ENCODE results near the gene PRCD.
"Not testable (repeated sequence)": the region's sequence is repeated elsewhere in the genome, so short reads cannot be mapped to it uniquely, and the experiment has no call there.

PRCD gene

DNA sequence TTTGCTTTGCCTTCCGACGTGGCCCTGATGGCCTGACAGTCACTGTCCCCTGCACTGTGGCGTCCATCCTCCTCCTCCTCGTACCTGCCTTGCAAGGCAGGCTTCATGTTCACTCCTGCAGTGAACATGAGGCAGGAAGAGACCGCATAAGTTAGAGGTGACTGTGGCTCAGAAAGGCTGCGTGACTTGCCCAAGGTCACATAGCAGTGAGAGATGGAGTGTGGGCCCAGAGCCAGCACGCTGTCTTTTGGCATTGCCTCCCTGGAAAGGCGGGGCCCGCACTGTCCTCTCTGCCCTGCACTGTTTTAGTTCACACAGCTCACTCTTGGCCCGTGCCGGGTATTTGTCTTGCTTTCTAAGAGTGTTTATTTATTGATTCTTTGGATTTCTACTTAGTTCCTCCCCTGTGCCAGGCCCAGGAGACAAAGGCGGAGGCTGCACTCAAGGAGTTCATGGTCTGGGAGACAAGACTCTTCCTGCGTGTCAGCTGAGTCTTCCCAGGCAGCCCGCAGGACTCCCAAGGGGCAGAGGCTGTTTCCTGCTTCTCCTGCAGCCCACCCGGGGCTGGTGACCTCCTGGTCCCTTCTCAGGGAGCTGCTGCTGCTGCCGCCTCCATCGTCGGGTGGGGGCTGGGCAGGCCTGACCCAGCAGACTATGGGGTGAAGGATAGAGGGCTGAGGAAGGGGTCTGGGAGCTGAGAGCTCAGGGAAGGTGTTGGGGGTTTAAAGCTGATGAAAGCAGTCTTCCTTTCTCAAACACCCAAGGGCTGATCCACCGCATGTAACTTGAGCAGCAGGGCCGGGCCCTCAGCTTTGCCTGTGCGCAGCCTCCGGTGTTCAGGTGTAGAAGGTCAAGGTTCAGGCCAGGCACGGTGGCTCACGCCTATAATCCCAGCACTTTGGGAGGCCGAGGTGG, 15.0 kb upstream of the PRCD start:
- DNase-seq (ENCODE audit: insufficient read length, low spot score) (no peak), FAIRE-seq (no peak)

DNA sequence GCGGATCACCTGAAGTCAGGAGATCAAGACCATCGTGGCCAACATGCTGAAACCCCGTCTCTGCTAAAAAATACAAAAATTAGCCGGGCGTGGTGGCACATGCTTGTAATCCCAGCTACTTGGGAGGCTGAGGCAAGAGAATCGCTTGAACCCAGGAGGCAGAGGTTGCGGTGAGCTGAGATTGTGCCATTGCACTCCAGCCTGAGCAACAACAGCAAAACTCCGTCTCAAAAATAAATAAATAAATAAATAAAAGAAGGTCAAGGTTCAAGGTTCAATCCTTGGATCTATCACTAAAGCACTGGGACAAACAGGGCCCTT, 14.4 kb upstream of the PRCD start:
- not testable (repeated sequence) for DNase-seq (ENCODE audit: insufficient read length, low spot score); FAIRE-seq

DNA sequence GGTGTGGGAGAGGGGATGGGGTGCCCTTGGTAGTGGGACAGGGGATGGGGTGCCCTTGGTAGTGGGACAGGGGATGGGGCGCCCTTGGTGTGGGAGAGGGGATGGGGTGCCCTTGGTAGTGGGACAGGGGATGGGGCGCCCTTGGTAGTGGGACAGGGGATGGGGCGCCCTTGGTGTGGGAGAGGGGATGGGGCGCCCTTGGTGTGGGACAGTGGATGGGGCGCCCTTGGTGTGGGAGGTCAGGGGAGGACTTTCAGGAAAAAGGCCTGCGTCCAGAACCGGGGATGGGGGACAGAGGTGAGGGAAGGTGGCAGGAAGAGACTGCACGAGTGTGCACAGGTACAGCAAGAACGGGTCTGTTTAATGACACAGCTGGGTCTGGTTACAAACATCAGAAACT, 12.8 kb upstream of the PRCD start:
- FAIRE-seq; DNase-seq (ENCODE audit: insufficient read length, low spot score): not testable (repeated sequence)

DNA sequence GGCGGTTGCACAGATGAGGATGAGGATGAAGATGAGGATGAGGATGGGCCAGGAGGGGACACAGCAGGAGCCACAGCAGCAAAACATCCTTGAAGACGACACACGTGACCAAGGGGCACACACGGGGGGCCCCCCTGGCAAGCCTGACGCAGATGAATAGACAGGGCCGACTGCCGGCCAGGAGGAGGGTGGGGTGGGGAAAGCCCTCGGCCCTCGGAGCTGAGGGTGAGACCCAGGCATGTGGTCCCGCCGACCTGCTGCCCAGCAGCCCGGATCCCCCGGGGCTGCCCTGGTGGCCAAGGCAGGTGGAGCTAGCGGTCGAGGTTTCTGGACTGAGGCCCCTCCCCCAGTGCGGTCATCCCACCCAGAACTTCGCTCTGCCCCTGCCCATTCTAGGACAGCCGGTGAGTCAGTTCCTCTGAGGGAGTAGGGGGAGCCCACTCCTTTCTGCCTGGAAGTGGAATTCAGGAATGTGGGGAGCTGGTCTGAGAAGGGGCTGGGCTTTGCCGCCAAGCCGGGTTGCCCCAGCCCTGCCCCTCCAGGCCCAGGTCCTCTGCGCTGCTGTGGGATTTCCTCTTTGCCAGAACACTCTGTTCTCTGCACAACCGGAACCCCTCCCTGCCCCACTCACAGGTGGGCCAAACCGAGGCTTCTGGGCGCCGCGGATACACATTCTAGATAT, 12.3 kb upstream of the PRCD start:
- peak; percentile 81 for FAIRE-seq
- peak; percentile 96 for DNase-seq (ENCODE audit: insufficient read length, low spot score)

DNA sequence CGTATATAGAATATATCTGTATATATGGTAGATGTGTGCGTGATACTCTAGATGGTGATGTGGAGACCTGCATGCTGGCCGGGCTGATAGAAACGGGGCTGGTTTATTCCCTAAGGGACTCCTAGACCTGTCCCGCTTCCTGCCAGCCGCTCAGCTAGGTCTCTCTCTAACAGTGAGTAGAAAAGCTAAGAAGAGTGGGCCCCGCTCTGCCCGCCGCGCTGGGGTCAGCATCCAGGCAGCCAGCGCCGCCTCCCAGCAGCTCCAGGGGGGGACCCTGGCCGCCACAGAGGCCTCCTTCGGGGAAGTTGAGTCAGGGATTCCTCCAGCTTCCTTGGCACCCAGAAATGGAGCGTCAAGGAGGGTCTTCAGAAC, 11.7 kb upstream of the PRCD start:
- DNase-seq (ENCODE audit: insufficient read length, low spot score) (no peak), FAIRE-seq (no peak)

DNA sequence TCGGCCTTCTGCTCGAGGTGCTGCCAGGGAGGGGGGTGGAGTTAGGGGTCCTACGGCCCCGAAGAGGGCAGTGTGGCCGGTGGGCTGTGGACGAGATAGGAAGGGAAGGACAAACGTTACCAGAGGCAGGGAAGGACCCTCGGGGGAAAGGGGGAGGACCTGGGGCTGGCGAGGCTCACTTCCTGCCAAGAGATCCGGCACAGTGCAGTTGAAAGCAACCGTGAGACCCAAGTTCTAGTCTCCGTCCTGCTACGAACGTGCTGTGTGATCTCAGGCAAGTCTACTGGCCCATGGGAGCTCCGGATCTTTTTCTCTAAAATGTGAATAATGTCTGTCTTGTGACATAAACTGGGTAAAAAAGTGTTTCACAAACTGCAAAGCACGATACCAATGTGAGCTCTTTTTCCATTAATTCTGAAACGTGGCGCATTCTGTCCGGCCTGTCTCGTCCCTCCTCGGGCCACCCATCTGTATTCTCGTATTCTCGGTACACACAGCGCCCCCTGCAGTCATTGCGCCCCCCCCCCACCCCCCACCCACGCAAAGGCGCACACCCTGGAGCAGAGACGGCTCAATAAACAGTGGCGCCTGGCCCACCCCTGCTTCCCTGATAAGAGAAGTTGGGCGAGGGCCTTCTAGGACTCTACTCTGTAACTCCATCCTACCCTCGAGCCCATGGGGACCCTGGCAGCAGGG, 11.2 kb upstream of the PRCD start:
- DNase-seq (ENCODE audit: insufficient read length, low spot score) (no peak), FAIRE-seq (no peak)

DNA sequence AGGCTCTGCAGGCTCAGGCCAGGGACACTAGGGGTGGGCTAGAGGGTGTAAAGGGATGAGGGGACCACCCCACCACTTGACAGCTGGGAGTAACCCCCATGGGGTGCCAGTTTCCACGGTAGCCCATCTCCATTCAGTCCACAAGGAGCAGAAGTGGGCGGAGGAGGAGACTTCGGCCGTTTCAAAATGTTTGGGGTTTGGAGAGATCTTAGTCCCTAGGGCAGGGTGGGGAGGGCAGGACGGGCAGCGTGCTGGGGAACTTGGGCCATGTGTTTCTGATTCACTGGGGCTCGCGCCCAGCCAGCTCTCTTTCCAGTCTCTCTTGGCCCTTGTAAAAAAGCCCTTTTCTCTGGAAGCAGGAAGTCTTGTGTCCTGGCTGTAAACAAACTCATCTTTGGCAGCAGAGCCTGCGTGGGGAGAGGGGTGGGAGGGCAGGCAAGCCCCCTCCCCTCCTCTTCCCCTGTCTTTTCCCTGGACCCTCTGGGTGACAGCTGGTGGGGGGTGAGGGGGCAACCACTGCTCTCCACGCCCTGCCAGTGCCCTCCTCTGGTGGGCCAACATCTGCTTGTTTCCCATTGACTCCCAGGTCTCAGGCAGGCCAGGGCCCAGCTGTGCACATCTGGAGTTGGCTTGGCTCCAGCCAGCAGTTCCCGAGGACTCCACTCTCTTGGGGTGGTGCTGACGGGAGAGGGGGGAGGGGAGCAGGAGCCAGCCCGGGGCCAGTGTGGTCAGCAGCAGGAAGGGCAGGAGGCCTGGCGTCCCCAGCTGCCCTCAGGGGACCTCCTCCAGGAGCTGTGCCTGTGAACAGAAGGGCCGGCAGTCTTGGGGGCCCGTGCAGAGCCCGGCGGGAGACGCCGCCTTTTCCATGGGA, 10.4 kb upstream of the PRCD start:
- DNase-seq (ENCODE audit: insufficient read length, low spot score), result no peak
- FAIRE-seq, result no peak

DNA sequence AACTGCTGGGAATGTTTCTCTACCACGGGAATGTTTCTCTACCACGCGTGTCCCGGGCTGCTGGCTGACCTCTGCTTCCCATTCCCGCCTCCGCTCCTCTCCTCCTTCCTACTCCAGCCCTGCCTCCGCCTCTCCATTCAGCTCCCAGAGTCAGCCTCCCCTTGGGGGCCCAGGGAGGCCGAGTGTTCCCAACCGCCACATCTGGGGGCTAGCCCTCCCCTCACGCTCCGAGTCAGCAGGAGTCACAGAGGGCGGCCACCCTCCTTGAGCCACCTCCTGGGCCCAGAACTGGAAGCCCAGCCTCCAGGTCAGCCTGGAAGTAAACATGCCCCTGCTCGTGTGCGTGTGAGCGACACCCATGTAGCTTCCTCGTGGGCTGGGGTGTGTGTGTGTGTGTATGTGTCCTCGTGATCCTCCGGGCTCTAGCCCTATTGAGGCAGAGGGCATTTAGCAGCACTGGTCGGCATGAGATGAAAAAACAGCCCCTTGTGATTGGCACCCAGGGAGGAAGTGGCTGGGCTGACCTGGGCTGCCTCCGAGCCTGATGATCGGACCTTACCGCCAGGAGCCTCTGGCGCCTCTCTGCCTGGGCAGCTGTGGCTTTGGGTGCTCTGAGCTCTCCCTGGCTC, 9.6 kb upstream of the PRCD start:
- peak; percentile 51 for FAIRE-seq
- DNase-seq (ENCODE audit: insufficient read length, low spot score), result no peak

DNA sequence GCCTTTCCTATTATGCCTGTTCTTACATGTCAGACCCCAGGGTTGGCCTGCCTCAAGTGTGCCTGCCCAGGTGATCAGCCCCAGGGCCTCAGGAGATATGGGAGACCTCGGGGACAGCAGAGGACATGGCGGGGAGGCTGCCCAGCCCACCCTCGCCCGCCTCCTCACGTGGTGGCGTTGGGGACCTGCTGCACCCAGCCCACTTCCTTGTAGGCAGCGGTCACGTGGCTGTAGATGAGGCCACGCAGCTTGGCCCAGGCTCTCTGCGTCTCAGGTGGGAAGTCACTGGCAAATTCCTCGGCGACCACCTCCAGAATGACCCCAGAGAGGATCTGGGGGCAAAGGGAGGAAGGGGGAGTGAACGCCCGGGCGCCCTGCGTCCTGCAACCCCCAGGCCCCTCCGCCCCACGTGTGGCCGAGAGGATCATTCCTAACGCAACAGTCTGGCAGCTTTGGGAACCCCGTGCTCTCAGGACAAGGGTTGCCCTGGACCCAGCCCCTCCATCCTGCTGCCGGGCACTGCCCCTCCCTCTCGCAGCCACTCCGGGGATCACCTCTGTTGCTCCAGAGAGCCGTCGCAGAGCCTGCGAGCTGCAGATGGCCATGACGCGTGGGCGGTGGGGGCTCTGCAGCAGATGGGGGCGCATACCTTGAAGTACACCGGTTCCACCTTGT, 8.9 kb upstream of the PRCD start:
- no peak for DNase-seq (ENCODE audit: insufficient read length, low spot score)
- FAIRE-seq, result no peak

DNA sequence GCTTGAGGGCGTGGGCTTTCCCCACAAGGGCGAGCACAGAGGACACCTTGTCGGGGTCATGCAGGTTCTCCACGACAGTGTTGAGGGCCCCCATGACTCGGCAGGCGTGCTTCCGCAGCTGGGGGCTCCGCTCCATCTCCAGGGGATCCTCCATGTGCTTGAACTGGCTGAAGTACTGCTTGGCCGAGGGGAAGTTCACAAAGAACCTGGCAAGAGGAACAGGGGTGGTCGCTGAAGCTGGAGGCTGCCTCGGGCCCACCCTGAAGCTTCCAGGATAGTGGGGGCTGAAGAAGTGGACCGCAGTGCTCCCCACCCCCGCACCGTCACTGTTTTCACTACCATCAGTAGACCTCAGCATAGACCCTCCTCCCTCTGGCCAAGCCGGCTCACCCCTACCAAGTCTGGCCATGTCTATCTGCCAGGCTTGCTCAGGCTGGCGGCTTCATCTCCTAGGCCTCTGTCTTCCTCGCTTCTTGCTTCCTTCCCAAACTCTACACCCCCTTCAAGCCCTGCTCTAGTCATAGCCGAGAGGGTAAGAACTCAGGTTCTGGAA, 8.3 kb upstream of the PRCD start:
- DNase-seq (ENCODE audit: insufficient read length, low spot score) (no peak), FAIRE-seq (no peak)

DNA sequence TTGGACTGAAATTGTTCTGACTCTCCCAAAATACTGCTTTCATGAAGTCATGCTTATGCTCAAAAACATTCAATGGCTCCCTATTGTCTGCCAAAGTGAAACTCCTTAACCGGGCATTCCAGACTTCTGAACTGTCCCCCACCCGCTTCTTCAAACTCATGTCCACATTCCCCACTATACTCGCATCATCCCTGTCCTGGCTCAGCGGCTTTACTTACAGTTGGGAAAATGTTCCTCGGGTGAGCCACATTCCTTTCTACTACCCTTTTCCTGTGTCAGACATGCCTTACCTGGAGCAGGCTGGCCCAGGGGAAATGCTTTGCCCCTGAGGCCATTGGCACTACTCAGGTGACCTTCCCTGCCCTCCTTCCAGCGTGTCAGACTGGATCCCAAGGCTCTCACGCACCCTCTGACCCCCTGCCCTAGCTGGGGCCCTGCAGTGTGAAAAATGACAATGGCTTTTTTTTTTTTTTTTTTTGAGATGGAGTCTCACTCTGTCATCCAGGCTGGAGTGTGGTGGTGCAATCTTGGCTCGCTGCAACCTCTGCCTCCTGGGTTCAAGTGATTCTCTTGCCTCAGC, 7.7 kb upstream of the PRCD start:
- FAIRE-seq (no peak), DNase-seq (ENCODE audit: insufficient read length, low spot score) (no peak)

DNA sequence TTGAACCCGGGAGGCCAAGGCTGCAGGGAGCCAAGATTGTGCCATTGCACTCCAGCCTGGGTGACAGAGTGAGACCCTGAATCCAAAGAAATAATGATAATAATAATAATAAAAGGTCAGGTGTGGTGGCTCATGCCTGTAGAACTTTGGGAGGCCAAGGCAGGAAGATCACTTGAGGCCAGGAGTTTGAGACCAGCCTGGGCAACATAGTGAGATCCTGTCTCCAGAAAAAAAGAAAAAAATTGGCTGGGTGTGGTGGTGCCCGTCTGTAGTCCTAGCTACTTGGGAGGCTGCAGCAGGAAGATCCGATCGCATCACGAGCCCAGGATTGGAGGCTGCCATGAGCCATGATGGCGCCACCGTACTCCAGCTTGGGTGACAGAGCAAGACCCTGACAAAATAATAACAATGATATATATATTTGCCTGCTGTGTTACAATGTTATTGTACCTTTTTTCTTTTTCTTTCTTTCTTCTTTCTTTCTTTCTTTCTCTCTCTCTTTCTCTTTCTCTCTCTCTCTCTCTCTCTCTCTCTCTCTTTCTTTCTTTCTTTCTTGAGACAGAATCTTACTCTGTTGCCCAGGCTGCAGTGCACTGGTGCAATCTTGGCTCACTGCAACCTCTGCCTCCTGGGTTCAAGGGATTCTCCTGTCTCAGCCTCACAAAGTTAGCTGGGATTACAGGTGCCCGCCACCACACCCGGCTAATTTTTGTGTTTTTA, 6.0 kb upstream of the PRCD start:
- not testable (repeated sequence) for FAIRE-seq; DNase-seq (ENCODE audit: insufficient read length, low spot score)

DNA sequence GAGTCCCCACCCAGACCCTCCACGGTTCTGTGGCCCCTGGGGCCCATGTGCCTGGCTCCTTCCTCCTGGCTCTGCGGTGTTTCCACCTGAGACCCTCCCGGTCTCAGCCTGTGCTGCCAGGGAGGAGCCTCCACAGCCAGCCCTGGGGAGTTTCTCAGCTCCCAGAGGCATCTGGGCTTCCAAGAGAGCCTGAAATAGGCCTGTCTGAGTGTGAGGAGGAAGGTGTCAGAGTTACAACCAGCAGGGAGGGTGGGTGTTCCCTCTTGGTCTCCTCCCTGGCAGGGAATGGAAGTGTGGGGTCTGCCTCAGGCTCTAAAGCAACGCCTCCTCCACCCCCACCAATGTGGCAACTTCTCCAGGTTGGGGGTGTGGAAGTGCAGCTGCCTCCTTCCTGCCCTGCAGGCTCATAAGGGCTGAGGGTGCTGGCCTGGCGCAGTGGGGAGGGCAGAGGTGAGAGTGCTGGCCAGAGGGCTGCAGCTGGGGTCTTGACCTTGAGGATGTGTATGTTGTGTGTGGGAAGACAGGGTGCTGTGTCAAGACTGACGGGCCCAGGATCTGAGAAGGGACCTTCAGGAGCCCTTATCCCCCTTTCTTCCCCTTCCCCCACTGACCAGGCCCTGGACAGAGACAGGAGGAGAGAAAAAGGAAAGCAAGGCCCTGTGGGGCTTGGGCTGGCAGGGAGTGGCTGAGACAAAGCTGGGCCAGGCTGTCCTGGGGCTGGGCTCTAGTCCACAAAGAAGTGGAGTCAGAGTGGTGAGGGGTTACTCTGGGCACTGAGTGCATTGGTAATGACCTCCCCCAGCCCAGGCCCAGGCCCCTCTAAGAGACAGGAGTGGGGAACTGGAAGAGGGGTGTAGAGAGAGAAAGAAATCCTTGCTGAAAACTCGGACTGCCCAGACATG, 4.8 kb upstream of the PRCD start:
- FAIRE-seq, result peak; percentile 49
- no peak for DNase-seq (ENCODE audit: insufficient read length, low spot score)

DNA sequence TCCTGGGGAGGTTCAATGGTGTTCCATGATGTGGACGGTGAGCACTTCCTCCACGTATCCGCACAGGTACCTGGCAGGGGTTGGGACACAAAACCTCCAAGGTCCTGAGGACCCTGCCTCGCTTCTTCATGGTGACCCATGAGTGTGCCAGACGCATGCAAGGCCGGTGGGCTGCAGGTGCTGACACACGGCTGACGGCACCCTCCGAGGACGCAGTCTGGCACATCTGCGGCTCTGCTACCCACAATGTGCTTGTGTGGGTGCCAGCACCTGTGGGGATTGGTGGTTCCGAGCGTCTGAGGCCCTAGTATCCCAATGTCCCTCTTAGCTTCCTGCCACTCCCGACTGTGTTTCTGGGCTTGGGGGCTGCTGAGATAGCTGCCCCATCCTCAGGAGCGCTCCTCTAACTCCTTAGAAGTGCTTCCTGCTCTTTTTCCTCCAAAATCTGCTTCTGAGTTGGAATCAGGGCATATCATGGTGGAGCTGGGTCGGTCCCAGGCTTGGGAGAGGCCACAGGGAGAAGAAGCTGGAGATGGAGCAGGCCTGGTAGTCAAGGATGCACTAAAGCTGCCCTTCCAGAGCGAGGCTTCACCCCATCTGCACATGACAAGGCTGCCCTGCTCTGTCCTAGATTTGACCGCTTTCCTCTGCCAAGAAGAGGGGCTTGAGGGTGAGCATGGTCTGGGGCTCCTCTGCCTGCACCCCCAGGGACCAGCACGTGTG, 3.9 kb upstream of the PRCD start:
- FAIRE-seq (no peak), DNase-seq (ENCODE audit: insufficient read length, low spot score) (no peak)

DNA sequence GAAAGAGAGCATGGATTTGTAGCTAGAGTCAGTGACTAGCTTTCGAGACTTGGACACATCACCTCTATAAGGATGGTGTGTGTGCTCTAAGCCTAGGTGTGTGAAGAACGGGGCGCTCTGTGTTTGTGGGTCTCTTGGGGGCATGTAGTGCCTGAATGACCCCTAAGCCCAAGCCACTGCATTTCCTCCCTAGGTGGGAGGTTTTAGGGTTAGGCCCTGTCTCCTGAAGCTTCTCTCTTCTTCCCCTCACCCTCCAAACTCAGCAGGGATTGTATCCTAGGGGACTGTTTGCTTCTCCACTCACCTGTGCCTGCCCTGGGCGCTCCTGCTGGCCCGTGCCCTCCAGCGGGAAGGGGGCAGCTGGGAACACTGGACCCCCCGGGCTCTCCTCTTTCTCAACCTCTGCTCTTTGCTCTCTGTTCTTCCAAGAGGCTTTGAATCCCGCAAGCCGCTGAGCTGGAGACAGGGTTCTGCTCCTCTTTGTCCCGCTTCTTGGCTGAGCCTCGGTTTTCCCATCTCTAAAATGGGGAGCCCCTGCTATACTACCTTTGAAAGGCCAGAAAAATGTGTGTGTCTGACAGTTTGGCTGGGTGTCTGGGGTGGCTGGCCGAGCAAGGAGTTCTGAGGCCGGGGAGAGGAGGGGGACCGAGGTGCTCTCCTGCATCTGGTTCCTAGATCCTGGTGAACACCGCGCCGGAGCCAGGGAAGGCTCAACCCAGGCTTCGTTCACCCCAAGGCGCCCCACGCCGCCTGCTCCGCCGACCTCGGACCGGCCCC, 3.1 kb upstream of the PRCD start:
- FAIRE-seq, result no peak

DNA sequence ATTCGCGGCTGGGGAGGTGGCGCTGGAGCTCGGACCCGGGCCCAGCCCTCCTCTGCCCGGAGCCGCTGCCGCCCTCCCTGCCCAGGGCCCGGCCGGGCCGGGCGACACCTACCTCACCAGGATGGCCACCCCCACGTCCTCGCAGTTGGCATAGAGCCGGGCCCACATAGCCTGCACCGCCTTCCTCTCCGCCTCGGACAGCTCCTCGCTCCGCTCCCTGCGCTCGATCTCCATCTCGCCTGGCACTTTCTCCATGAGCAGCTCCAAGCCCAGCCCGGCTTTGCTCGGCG, 2.6 kb upstream of the PRCD start:
- FAIRE-seq, result no peak

More for the DNA sequence above, 3.1 kb upstream of the PRCD start:
- no peak for DNase-seq (ENCODE audit: insufficient read length, low spot score)

More for the DNA sequence above, 2.6 kb upstream of the PRCD start:
- no peak for DNase-seq (ENCODE audit: insufficient read length, low spot score)
